Measurements from ENCODE around the gene TENM4. TPM values are rescaled to one million over a fixed set of nuclear protein-coding genes. Genes with fewer than 3 reads are reported as not detected.

The TENM4 gene
- polyA plus RNA-seq, 3 donors, result 23.2 to 32.9 (median 23.7) TPM

GRCh38 chr11:79331203-79331901, 109.5 kb downstream of the TENM4 start:
- DNase-seq (ENCODE audit: extremely low read depth in 1 of 11, low read depth in 9 of 11, low spot score in 4 of 11), result peak in 7 of 11 donors; percentile 19 to 69 (median 39)

DNA sequence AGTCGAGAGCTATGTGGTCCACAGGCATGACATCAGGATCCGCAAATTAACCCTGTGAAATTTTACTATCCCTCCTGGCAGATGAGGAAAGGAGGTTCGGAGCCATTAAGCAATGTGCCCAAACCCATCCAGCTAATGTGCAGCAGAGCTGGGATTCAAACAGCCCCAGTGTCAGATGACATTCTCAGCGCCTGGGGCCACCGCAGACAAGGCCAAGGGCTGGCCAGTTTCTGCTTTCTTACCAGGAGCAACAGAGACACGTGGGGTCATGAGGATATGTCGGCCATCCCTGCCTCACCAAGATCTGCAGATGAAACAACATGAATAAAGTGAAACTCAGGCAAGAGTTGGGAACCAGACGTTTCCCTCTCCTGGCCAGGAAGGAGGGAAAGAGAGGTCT, 110.2 kb downstream of the TENM4 start:
- DNase-seq (ENCODE audit: extremely low read depth in 1 of 11, low read depth in 9 of 11, low spot score in 4 of 11), result peak in 4 of 11 donors; percentile 7 to 55 (median 44)

- no peak for DNase-seq (ENCODE audit: extremely low read depth in 1 of 11, low read depth in 9 of 11, low spot score in 4 of 11)
Measured at GRCh38 chr11:79329561-79329960, 111.3 kb downstream of the TENM4 start.

DNA sequence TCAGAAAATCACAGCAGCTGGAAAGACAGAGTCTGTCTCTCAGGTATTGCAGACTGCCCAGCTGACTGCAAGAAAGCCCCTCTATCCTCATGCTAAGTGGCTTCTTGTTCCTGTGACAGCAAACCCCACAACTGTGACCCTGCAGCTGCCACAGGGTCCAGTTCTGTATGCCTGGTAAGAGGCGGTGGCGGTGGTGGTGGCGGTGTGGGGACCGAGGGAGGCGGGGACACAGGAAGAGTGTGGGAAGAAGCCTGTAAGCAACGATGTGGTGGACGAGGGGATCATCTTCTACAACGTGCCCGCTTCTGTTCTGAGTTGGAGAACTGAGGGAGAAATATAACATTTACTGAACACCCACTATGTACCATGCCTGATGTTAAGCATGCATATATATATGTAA, 112.4 kb downstream of the TENM4 start:
- no peak for DNase-seq (ENCODE audit: extremely low read depth in 1 of 11, low read depth in 9 of 11, low spot score in 4 of 11)

DNA sequence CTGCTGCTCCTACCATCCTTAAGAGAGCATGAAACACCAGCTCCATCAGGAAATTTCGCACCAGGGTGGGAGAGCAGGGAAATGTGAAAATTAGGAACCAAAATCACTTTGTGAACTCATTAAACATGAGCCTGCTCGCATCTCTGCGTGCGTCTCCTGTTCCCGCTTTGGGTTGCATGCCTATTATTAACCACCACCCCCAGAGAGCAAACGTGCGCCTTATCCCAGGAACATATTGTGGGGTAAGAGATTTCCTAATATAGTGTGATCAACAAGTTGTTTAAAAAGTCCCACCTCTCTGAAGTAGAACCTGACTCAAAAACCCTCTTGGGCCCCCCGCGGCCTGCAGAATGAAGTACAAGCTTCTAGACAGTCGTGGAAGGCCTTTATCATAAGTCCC, 115.0 kb downstream of the TENM4 start:
- DNase-seq (ENCODE audit: extremely low read depth in 1 of 11, low read depth in 9 of 11, low spot score in 4 of 11), result no peak

DNA sequence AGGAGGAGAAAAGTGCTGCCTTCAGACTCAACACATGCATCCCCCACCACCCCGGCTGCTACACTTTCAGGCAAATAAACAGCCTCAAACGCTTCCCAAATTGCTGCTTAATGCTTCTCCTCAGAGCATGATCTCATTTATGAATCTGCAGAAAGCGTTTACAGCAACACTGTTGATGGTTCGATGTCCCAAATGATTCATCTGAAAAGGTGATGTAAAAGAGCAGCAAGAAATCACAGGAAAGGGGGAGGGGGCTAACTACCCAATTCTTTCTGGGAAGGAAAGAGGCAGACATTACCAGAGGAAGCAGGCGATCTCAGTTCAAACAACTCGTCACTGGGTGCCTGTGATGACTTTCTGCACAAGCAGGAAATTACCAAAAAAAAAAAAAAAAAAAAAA, 119.6 kb downstream of the TENM4 start:
- no peak for DNase-seq (ENCODE audit: extremely low read depth in 1 of 11, low read depth in 9 of 11, low spot score in 4 of 11)

GRCh38 chr11:79314906-79315689, 125.7 kb downstream of the TENM4 start:
- DNase-seq (ENCODE audit: extremely low read depth in 1 of 11, low read depth in 9 of 11, low spot score in 4 of 11), result peak in 5 of 11 donors; percentile 38 to 58 (median 51)

DNA sequence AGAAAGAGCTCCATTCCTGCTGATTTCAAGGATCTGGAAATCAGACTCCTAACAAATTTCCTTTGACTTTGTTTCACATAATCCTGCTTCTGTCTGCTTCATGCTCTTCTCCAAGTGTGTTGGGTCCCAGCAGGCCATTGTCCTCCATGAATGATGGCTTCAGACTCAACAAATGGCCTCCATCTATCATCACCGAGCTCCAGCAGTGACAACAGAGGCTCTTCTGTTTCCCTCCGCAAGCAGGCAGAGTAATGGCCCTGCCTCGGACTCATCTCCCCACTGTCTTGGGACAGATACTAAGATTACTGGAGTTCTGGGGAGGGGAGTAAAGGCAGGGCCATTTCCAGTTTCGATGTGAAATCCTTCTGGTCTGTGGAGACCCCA, 127.3 kb downstream of the TENM4 start:
- no peak for DNase-seq (ENCODE audit: extremely low read depth in 1 of 11, low read depth in 9 of 11, low spot score in 4 of 11)

DNA sequence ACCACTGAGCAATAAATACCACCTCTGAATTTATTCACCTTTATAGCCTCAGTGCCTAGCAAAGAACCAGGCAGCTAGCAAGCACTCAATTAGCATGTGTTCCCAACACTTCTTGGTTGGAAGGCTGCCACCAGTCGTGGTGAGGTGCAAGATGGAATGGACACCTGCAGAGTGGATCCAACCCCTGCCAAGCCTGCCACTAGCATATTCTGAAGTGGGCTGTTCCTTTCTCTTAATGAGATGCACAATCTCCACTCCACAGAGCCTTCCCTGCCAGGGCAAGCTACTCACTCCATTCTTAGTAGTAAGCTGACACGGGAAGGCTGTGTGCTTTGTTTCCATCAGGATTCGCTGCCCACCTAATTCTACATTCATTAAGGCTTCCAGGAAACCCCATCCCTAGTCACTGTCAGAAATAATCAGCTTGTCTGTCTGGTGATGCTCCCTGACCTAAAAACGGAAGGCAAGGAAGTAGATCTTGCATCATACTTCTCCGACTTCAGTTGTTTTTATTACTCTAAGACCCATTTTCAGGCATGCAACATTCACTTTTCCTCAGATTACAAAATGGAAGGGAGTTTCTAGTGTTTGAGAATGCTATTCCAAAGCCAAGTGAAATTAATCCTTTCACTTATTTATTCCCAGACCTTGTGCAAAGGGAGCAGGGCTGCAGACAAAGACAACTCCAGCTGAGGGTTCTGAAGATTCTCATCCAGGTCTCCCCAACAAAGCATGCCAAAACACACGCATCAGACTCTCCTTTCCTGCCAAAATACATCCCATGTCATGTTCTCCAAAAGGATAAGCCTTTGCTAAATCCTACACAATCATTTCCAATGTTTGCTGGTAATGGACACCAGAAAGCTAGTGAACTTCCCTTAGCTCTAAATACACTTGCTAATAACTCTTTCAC, 128.0 kb downstream of the TENM4 start:
- no peak for DNase-seq (ENCODE audit: extremely low read depth in 1 of 11, low read depth in 9 of 11, low spot score in 4 of 11)

DNA sequence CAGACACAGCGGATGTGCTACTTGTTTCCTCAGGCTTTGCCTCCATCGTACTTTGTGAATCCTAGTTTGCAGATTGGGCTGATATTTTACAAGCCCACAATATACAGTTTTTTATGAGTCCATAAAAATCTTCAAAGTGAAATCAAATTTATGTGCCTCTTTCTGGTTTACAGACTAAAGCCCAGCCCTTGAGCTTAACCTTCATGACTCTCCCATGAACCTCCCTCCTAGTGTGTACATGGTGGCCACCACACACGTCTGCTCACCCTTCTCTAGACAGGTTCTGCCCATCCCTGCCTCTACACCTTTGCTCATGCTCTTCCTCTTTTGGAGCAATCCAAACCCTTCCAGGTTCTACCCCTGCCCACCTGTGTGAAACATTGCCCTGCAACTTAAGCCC, 129.4 kb downstream of the TENM4 start:
- no peak for DNase-seq (ENCODE audit: extremely low read depth in 1 of 11, low read depth in 9 of 11, low spot score in 4 of 11)

GRCh38 chr11:79309407-79309806, 131.4 kb downstream of the TENM4 start:
- DNase-seq (ENCODE audit: extremely low read depth in 1 of 11, low read depth in 9 of 11, low spot score in 4 of 11), result no peak

DNA sequence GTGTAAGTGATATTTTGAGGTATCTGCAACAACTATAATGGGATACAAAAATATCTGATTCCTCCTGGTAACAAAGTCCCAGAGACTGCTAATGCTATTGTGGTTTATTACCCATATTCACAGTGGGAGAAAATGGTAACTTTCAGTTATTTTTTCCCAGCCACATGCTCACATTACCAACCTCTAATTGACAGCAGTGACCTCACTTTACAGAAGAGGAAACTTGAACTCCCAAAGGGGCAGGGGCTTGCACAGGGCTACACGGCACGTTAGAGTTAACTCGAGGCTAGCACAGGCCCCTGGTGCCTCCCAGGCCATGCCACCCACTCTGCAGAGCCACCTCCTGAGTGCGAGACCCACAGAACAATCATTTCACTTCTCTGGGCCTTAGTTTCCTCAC, 132.4 kb downstream of the TENM4 start:
- no peak for DNase-seq (ENCODE audit: extremely low read depth in 1 of 11, low read depth in 9 of 11, low spot score in 4 of 11)

DNA sequence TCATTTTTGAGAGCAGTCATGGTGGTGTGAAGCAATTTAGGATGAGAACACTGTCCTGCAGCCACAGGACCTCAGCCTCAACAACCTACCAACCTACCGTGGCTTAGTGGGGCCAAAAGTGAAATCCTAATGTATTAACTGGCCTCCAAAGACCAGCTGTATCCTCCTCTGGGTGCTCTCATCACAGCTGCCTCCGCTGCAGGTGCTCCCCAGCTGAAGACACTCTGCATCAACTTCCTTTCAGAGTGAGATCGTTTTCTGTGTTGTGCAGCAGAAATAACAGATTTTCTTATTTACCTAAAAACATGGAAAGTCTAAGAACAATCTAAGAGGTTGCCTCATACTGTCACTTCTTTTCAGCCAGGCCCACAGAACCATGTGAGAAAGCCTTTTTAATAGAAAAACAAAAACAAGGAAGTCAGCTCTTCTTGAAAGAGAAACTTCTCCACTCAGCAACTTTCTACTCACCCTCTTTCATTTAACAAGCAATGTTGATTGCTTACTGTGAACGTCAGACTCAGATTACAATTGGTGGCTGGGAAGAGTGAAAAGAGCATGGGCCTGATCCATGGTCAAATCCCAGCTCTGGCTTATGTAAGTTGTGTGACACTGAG, 136.1 kb downstream of the TENM4 start:
- no peak for DNase-seq (ENCODE audit: extremely low read depth in 1 of 11, low read depth in 9 of 11, low spot score in 4 of 11)

DNA sequence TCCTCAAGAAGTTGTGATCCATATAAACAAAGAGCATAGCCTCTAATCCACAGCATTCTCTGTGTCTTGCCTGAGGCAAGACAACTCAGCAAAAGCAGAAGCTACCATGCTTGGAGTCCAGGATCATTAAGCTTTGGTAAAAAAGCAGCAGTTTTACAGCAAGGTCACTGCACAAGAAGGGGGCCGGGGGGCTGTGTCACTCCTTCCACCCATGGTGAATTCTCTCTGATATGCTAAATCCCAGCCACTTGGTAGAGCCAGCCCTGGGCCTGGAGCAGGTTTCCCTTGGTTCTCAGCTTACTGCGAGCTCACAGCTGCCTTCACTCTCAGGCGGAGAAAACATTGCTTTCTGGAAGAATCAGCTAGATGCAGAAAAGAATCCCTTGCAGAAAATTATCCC, 144.7 kb downstream of the TENM4 start:
- peak in 6 of 11 donors; percentile 18 to 59 (median 41) for DNase-seq (ENCODE audit: extremely low read depth in 1 of 11, low read depth in 9 of 11, low spot score in 4 of 11)

DNA sequence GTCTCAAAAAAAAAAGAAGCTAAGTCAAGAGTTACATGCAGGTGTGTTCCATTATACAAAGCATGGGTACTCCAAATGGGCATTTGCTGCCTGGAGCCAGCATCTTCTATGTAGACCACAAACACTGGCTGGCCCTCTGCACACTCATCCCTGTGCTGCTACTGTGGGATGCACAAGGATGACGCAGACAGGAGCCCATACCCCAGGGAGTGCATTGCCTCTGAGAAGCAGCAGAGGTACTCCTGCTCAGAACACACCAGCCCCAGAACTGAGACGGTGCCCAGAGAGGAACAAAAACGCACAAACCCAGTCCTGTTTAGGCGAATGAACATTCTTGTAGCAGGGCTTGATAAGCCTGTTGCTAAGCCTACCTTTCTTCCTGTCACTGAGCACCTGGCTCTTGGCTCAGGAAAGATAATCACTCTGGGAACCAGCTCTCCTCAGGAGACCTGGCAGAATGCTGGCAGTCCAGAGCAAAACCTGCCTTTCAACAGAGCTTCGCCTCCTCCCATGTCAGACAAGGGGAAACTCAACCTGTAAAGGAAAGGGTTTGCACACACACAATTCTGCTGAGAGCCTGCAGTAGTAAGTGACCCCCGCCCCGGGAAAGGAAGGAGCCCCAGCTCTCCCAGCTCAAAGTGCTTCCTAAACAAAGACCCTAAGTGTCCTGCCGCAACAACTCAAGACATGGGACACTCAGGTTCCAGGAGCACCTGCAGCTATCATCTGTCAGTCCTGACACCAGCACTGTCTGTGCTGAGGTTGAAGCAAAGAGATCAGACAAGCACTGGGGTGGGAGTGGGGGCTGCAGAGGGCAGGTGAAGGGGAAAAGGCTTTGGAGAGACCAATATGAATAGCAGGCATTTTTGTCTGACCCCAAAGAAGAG, 145.7 kb downstream of the TENM4 start:
- DNase-seq (ENCODE audit: extremely low read depth in 1 of 11, low read depth in 9 of 11, low spot score in 4 of 11), result peak in 1 of 11 donors; percentile 24

- DNase-seq (ENCODE audit: extremely low read depth in 1 of 11, low read depth in 9 of 11, low spot score in 4 of 11), result no peak
Measured at GRCh38 chr11:79291948-79292347, 148.9 kb downstream of the TENM4 start.

GRCh38 chr11:79290761-79291160, 150.1 kb downstream of the TENM4 start:
- no peak for DNase-seq (ENCODE audit: extremely low read depth in 1 of 11, low read depth in 9 of 11, low spot score in 4 of 11)

DNA sequence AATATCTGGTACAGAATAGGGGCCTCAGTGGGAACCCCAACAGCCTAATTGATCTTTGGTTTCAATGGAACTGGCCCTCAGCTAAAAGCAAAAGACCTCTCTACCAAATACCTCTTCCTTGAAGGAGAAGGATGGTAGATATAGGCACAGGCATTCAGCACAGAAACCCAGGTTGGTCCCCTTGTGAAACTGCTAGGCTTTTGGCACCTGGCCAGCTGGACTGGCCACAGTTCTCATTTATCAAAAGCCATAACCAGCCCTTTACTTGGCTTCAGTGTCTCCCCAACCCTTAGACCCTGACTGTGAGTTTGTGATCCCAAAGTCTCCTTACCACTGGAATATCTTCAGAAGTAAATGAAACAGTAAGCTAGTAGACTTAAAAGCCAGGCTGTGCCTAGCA, 152.9 kb downstream of the TENM4 start:
- DNase-seq (ENCODE audit: extremely low read depth in 1 of 11, low read depth in 9 of 11, low spot score in 4 of 11), result no peak
